Measurements from ENCODE around the gene SYCP2. TPM values are rescaled to one million over a fixed set of nuclear protein-coding genes. Genes with fewer than 3 reads are reported as not detected.

The SYCP2 gene
- total RNA-seq, 1 donor from 2014 or later: 2.3 TPM

DNA sequence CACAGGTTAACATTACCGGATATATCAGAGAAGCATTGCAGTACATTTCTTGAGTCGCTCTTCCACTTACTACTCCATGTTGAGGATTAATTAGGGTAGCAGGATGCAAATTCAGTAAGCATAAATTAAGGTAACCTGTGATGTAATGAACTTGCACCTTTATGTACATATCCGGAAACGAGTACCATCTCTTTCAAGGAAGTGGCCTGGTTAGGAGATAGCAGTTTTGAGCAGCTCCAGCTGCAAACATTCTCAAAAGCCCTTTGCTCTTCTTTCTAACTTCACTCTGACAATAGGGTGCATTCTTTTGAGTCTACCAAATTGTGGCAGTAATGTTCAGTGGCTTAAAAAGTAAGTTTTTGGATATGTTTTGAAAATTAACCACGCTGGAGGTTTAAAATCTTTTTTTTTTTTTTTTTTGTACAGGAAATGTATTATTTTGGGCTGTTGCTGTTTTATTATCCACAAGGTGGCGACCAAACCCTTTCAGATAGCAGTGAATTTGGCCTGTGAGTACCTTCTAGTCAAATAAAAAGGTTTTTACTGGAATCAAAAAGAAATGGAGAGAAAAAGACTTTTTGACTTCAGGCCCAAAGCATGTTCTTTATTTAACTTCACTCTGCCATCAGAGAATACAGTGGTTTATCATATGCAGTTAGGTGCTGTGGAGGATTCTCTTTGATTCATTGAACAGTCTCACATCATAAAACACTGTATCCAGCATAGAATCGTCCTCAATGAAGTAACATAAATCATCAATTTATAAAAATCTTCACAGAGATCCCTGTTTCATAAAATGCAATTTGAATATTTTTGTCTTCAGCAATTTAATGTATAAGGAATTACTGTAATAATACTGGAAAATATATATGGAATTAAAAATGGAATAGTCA is 15.6 kb upstream of the SYCP2 start:
- Mint-ChIP-seq H3K27ac (ENCODE audit: unreplicated experiment) (no peak overlapping the region), H3K4me3 (no peak overlapping the region), H3K9me3 (no peaks in the 10 kb centered on the region), H3K27me3 (ENCODE audit: low read depth) (no peaks in the 10 kb centered on the region), H3K36me3 (ENCODE audit: low read depth) (peaks cover 5% of the 10 kb centered on the region), H3K4me1 (peaks cover 27% of the 10 kb centered on the region)
- DNase-seq (ENCODE audit: low read depth, low spot score): peak; percentile 14
- TF ChIP-seq, protein P1, sequence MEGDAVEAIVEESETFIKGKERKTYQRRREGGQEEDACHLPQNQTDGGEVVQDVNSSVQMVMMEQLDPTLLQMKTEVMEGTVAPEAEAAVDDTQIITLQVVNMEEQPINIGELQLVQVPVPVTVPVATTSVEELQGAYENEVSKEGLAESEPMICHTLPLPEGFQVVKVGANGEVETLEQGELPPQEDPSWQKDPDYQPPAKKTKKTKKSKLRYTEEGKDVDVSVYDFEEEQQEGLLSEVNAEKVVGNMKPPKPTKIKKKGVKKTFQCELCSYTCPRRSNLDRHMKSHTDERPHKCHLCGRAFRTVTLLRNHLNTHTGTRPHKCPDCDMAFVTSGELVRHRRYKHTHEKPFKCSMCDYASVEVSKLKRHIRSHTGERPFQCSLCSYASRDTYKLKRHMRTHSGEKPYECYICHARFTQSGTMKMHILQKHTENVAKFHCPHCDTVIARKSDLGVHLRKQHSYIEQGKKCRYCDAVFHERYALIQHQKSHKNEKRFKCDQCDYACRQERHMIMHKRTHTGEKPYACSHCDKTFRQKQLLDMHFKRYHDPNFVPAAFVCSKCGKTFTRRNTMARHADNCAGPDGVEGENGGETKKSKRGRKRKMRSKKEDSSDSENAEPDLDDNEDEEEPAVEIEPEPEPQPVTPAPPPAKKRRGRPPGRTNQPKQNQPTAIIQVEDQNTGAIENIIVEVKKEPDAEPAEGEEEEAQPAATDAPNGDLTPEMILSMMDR (conservative IDR thresholded peaks at IDR 0.05): peak; percentile 80

DNA sequence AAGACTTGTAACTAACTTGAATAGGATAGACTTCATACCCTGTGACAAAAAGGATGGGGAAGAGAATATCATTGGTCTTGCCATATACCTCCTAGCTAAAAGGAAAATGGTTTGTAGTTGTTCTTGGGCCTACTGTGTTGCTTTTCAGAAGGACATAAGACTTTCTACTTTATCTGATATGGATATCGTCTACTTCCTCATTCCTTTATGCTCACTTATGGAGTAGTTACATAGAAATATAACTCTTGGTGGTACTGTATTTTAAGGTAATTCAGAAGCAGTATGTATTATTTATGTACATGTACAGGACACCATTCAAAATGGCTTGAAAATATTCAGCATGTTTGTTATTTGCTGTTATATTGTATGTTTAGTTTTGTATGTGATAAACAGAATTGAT is 14.8 kb upstream of the SYCP2 start:
- Mint-ChIP-seq H3K4me3 (no peak overlapping the region), H3K27me3 (ENCODE audit: low read depth) (no peaks in the 10 kb centered on the region), H3K9me3 (no peaks in the 10 kb centered on the region), H3K36me3 (ENCODE audit: low read depth) (peaks cover 5% of the 10 kb centered on the region), H3K4me1 (peaks cover 28% of the 10 kb centered on the region), H3K27ac (ENCODE audit: unreplicated experiment) (no peak overlapping the region)
- TF ChIP-seq, protein P1 (conservative IDR thresholded peaks at IDR 0.05): no peak
- no peak for DNase-seq (ENCODE audit: low read depth, low spot score)

DNA sequence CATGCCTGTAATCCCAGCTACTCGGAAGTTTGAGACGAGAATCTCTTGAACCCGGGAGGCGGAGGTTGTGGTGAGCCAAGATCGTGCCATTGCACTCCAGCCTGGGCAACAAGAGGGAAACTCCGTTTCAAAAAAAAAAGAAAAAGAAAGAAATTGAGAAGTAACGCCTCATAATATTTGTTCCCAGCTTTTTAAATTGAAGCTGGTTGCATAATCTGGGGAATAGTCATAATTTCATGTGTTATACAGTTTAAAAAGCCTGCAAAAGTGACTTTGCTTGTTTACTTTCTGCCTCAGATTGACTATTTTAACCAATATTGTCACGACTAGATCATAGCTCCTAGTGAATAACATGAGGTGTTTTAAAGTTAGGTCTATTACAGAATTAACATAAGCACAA is 13.9 kb upstream of the SYCP2 start:
- DNase-seq (ENCODE audit: low read depth, low spot score): no peak
- Mint-ChIP-seq H3K36me3 (ENCODE audit: low read depth) (peaks cover 5% of the 10 kb centered on the region), H3K4me3 (no peak overlapping the region), H3K27ac (ENCODE audit: unreplicated experiment) (no peak overlapping the region), H3K4me1 (peaks cover 28% of the 10 kb centered on the region), H3K27me3 (ENCODE audit: low read depth) (no peaks in the 10 kb centered on the region), H3K9me3 (no peaks in the 10 kb centered on the region)
- TF ChIP-seq, protein P1 (conservative IDR thresholded peaks at IDR 0.05): no peak

DNA sequence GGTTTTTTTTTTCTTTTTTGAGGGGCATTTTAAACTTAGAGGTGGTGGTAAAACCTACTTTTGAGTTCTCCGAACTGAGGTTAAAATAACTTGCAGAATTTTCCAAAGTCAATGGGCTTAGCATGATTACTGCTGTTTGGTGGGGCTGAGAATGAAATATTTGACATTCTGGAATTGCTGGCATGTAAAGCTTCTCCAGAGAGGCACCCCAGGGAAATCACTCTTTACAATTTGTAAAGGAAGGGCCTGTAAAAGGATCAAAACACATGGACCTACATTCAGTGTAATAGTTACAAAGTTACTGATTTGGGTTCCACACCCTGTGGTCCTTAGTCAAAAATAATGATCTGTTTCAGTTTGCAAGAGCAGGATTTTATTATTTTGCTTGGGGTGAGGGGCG is 12.3 kb upstream of the SYCP2 start:
- peak overlapping the region; percentile 17 for H3K27ac Mint-ChIP-seq (ENCODE audit: unreplicated experiment)
- TF ChIP-seq, protein P1 (conservative IDR thresholded peaks at IDR 0.05): no peak
- H3K4me1 Mint-ChIP-seq: peaks cover 44% of the 10 kb centered on the region
- no peaks in the 10 kb centered on the region for H3K9me3 Mint-ChIP-seq
- DNase-seq (ENCODE audit: low read depth, low spot score): no peak
- no peaks in the 10 kb centered on the region for H3K27me3 Mint-ChIP-seq (ENCODE audit: low read depth)
- peaks cover 5% of the 10 kb centered on the region for H3K36me3 Mint-ChIP-seq (ENCODE audit: low read depth)
- no peak overlapping the region for H3K4me3 Mint-ChIP-seq

DNA sequence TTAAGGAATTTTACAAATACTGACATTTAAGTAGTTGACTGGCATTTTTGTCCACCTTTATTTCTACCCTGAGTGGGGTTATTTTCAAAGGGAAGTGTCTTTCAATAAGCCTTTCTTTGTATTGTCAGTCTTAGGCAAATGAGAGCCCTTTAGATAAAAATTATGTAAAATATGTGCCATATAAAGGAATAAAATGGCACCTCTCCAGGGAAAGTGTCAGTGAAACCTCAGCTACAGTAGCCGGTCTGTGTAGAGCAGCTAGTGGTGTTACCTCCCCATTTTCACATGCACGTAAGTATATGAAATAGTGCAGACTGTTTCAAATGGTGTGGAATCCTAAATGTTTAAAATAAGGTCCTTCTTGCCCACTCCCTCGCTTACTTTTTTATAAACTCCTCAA is 11.7 kb upstream of the SYCP2 start:
- TF ChIP-seq, protein P1 (conservative IDR thresholded peaks at IDR 0.05): no peak
- no peak for DNase-seq (ENCODE audit: low read depth, low spot score)
- H3K4me1 Mint-ChIP-seq: peaks cover 48% of the 10 kb centered on the region
- H3K9me3 Mint-ChIP-seq: no peaks in the 10 kb centered on the region
- H3K4me3 Mint-ChIP-seq: no peak overlapping the region
- H3K27ac Mint-ChIP-seq (ENCODE audit: unreplicated experiment): no peak overlapping the region
- no peaks in the 10 kb centered on the region for H3K27me3 Mint-ChIP-seq (ENCODE audit: low read depth)
- peaks cover 5% of the 10 kb centered on the region for H3K36me3 Mint-ChIP-seq (ENCODE audit: low read depth)
